Measurements from ENCODE around the gene INSL3. TPM values are rescaled to one million over a fixed set of nuclear protein-coding genes. Genes with fewer than 3 reads are reported as not detected.

The INSL3 gene
- total RNA-seq, 4 donors from 2014 or later, result not detected

GRCh38 chr19:17843292-17843827 is 22.0 kb upstream of the INSL3 start:
- TF ChIP-seq CTCF (IDR thresholded peaks at IDR 0.05; ENCODE audit: low read depth), result no peak

GRCh38 chr19:17842663-17843291 is 21.5 kb upstream of the INSL3 start:
- TF ChIP-seq CTCF (IDR thresholded peaks at IDR 0.05; ENCODE audit: low read depth), result no peak

GRCh38 chr19:17841810-17842662 is 20.7 kb upstream of the INSL3 start:
- TF ChIP-seq CTCF (IDR thresholded peaks at IDR 0.05; ENCODE audit: low read depth), result no peak

- no peak for TF ChIP-seq CTCF (IDR thresholded peaks at IDR 0.05; ENCODE audit: low read depth)
These were observed 20.1 kb upstream of the INSL3 start for GRCh38 chr19:17841371-17841809.

GRCh38 chr19:17840019-17840418 is 18.7 kb upstream of the INSL3 start:
- TF ChIP-seq CTCF (IDR thresholded peaks at IDR 0.05; ENCODE audit: low read depth), result no peak

GRCh38 chr19:17837972-17838371 is 16.7 kb upstream of the INSL3 start:
- no peak for TF ChIP-seq CTCF (IDR thresholded peaks at IDR 0.05; ENCODE audit: low read depth)

- TF ChIP-seq CTCF (IDR thresholded peaks at IDR 0.05; ENCODE audit: low read depth), result no peak
These were observed 15.2 kb upstream of the INSL3 start for GRCh38 chr19:17836530-17836929.
